ENCODE measurements around the gene CX3CR1.
A peak's percentile ranks its signal among the peaks of the same experiment; 100 is the strongest.

Gene CX3CR1, protein sequence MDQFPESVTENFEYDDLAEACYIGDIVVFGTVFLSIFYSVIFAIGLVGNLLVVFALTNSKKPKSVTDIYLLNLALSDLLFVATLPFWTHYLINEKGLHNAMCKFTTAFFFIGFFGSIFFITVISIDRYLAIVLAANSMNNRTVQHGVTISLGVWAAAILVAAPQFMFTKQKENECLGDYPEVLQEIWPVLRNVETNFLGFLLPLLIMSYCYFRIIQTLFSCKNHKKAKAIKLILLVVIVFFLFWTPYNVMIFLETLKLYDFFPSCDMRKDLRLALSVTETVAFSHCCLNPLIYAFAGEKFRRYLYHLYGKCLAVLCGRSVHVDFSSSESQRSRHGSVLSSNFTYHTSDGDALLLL

DNA sequence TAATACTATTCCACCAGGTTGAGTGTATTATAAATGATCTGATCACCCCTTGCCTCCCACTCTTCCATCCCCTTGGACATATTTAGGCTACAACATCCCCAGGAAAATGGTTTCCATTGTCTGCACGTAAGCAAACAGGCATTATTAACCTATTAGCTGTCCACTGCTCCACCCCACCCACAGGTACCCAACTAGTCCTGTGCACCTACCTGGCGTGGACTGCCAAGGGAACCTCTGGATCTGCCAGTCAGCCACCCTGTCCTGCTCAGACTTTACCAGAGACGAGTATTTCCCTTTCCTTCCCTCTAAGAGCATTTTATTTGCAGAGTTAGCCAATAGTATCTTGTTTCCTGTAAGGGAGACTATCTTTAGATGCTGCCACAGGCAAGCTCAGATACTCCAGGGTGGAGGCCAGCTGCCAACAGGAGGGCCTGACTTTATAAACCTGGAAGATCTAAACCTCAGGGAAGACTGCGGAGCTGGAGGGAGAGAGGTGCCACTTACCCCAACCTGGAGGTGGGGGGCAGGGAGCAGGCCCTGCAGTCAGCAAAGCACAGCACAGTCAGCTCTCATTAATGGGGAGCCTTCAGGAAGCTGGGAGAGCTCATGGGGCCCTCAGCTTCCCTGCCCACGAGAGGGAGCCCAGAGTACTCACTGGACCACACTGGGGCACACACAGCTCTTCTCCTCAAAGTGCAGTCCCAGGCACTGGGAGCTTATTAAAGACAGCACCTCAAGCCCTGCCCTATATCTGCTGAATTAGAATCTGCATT lies at the start of gene CX3CR1:
Gene CX3CR1, minus strand, starts transcription at position 292 of the 773 bp plus-strand sequence. CDS start 13,527 bp downstream, outside the sequence.
- TF ChIP-seq, protein P1, sequence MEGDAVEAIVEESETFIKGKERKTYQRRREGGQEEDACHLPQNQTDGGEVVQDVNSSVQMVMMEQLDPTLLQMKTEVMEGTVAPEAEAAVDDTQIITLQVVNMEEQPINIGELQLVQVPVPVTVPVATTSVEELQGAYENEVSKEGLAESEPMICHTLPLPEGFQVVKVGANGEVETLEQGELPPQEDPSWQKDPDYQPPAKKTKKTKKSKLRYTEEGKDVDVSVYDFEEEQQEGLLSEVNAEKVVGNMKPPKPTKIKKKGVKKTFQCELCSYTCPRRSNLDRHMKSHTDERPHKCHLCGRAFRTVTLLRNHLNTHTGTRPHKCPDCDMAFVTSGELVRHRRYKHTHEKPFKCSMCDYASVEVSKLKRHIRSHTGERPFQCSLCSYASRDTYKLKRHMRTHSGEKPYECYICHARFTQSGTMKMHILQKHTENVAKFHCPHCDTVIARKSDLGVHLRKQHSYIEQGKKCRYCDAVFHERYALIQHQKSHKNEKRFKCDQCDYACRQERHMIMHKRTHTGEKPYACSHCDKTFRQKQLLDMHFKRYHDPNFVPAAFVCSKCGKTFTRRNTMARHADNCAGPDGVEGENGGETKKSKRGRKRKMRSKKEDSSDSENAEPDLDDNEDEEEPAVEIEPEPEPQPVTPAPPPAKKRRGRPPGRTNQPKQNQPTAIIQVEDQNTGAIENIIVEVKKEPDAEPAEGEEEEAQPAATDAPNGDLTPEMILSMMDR (IDR thresholded peaks at IDR 0.05; ENCODE audit: extremely low read depth, missing control alignments), result no peak
- no peak for DNase-seq (ENCODE audit: low spot score)

DNA sequence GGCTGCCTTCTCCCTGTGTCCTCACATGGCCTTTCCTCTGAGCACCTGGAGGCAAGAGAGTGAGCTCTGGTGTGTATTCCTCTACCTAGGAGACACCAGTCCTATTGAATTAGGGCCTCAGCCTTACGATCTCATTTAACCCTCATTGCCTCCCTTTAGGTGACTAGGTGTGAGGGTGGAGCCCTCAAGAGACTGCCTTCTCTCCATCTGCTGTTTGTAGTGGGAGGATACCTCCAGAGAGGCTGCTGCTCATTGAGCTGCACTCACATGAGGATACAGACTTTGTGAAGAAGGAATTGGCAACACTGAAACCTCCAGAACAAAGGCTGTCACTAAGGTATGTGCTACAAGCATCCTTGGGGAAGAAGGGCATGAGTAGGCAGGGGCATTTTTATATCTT lies 49.7 kb upstream of the CX3CR1 start, which contains the start of gene CCR8:
Gene CCR8, plus strand, starts transcription at position 217 of the 400 bp plus-strand sequence. CDS start 2,623 bp downstream, outside the sequence.
- no peak for DNase-seq (ENCODE audit: low spot score)
- TF ChIP-seq, protein P1 (IDR thresholded peaks at IDR 0.05; ENCODE audit: extremely low read depth, missing control alignments), result no peak

GRCh38 chr3:39327746-39328349 lies 48.0 kb upstream of the CX3CR1 start:
- DNase-seq (ENCODE audit: low spot score), result peak; percentile 36
- TF ChIP-seq, protein P1 (IDR thresholded peaks at IDR 0.05; ENCODE audit: extremely low read depth, missing control alignments), result no peak

GRCh38 chr3:39327053-39327745 lies 47.4 kb upstream of the CX3CR1 start:
- DNase-seq (ENCODE audit: low spot score), result no peak
- TF ChIP-seq, protein P1 (IDR thresholded peaks at IDR 0.05; ENCODE audit: extremely low read depth, missing control alignments), result no peak

- TF ChIP-seq, protein P1 (IDR thresholded peaks at IDR 0.05; ENCODE audit: extremely low read depth, missing control alignments), result no peak
- DNase-seq (ENCODE audit: low spot score), result no peak
Measured at GRCh38 chr3:39325236-39325635, 45.4 kb upstream of the CX3CR1 start.

DNA sequence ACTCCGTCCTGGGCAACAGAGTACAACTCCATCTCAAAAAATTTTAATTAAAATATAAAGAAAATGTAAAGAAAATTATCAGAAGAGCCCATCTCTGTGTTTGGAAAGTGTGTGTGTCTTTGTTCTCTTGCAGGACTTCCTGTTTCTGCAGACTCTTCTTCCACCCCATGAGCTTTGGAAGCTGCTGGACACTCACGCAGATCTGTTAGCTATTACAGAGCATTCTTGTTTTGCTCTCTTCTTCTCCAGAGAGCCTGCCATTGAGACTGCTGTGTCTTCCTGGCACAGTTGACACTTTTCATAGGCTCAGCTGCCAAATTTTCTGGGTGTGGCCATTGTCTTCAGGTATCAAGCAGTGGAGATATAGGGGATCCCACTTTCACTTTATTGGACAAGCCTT lies 43.7 kb upstream of the CX3CR1 start:
- TF ChIP-seq, protein P1 (IDR thresholded peaks at IDR 0.05; ENCODE audit: extremely low read depth, missing control alignments), result no peak
- no peak for DNase-seq (ENCODE audit: low spot score)

Measured in GM20000 (cell line).